ENCODE results near the gene CD3E. TPM values are rescaled to one million over a fixed set of nuclear protein-coding genes. Genes with fewer than 3 reads are reported as not detected.

The CD3E gene
- total RNA-seq, 2 donors from 2014 or later = 4.3 to 5.7 TPM

DNA sequence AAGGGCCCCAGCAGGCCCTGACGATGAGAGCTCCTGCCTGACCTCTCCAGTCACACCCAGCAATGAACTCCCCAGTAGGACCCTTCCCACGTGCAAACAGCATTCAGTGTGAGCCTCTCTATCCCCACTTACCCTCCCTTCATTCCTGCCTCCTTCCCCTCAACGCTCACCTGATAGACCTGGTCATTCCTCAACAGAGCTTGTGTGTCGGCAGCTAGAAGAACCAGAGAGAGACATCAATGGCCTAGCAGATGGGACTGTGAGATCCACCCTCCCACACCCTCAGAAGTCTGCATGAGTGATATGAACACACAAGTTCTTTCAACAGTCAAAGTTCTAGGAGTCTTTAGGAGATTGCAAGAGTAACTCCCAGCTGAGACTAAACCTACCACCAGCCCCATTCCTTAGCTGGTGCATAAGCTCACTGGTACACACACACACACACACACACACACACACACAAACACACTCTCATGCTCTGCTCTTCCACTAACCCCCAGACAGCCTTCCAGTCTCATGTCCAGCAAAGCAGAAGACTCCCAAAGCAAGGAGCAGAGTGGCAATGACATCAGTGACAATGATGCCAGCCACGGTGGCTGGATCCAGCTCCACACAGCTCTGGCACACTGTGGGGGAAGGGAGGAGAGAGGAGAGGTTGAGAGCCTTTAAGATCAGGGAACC lies 34.9 kb downstream of the CD3E start:
- Histone ChIP-seq H3K9ac (ENCODE audit: low read depth in 2 of 2, low read length in 2 of 2) (peak overlapping the region in 1 of 2 donors; percentile 24), H3K27ac (peak overlapping the region; percentile 40), H3K27me3 (no peaks in the 10 kb centered on the region), H3K4me3 (peak overlapping the region; percentile 2), H3K4me1 (no peaks in the 10 kb centered on the region), H3K36me3 (no peaks in the 10 kb centered on the region), H3K9me3 (no peaks in the 10 kb centered on the region)
- TF ChIP-seq, protein P1, sequence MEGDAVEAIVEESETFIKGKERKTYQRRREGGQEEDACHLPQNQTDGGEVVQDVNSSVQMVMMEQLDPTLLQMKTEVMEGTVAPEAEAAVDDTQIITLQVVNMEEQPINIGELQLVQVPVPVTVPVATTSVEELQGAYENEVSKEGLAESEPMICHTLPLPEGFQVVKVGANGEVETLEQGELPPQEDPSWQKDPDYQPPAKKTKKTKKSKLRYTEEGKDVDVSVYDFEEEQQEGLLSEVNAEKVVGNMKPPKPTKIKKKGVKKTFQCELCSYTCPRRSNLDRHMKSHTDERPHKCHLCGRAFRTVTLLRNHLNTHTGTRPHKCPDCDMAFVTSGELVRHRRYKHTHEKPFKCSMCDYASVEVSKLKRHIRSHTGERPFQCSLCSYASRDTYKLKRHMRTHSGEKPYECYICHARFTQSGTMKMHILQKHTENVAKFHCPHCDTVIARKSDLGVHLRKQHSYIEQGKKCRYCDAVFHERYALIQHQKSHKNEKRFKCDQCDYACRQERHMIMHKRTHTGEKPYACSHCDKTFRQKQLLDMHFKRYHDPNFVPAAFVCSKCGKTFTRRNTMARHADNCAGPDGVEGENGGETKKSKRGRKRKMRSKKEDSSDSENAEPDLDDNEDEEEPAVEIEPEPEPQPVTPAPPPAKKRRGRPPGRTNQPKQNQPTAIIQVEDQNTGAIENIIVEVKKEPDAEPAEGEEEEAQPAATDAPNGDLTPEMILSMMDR (IDR thresholded peaks at IDR 0.05) = no peak
- no peak for DNase-seq
- intact Hi-C loops (cut with DNase I) = no loop called here

DNA sequence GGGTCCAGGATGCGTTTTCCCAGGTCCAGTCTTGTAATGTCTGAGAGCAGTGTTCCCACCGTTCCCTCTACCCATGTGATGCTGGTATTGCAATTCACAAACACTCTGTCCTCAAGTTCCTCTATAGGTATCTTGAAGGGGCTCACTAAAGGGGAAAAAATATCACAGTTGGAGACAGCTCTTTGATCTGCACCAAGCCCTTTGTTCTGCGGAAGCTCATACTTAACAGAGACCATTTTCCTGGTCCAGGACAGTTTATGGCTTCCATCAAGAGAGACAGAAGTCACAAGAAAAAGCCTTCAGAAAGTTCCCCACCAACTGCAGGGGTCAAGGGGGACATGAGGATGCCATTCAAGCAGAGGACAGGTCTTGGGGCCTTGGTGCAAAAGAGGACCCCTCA lies 35.9 kb downstream of the CD3E start:
- TF ChIP-seq, protein P1 (IDR thresholded peaks at IDR 0.05) = no peak
- no peaks in the 10 kb centered on the region for H3K27me3 ChIP-seq
- no peak for DNase-seq
- no peaks in the 10 kb centered on the region for H3K4me1 ChIP-seq
- intact Hi-C loops (cut with DNase I) = no loop called here
- H3K36me3 ChIP-seq = no peaks in the 10 kb centered on the region
- H3K9me3 ChIP-seq = no peaks in the 10 kb centered on the region
- H3K4me3 ChIP-seq = peak overlapping the region; percentile 2
- H3K27ac ChIP-seq = no peak overlapping the region
- no peak overlapping the region for H3K9ac ChIP-seq (ENCODE audit: low read depth in 2 of 2, low read length in 2 of 2)

DNA sequence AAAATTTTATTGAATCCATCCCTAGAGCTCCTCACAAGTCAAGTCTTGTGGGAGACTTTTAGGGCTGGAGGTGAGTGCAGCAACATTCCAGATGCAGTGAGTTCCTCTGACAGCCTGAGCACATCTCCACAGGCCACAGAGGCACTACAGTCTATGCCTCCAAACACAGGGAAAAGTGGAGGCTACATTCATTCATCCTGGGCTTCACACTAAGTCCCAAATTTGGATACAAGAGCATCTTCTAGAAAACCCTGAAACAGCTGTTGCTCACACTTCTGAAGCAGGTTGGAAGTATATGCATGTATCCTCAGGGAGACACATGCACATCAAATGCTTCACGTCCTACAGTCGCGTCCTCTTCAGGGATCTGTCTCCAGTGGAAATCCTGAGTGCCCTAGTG lies 36.7 kb downstream of the CD3E start:
- no peak for DNase-seq
- H3K27ac ChIP-seq = no peak overlapping the region
- no peaks in the 10 kb centered on the region for H3K36me3 ChIP-seq
- no peaks in the 10 kb centered on the region for H3K27me3 ChIP-seq
- no peaks in the 10 kb centered on the region for H3K9me3 ChIP-seq
- no peak overlapping the region for H3K9ac ChIP-seq (ENCODE audit: low read depth in 2 of 2, low read length in 2 of 2)
- intact Hi-C loops (cut with DNase I) = no loop called here
- H3K4me3 ChIP-seq = peak overlapping the region; percentile 9
- H3K4me1 ChIP-seq = no peaks in the 10 kb centered on the region
- TF ChIP-seq, protein P1 (IDR thresholded peaks at IDR 0.05) = no peak

DNA sequence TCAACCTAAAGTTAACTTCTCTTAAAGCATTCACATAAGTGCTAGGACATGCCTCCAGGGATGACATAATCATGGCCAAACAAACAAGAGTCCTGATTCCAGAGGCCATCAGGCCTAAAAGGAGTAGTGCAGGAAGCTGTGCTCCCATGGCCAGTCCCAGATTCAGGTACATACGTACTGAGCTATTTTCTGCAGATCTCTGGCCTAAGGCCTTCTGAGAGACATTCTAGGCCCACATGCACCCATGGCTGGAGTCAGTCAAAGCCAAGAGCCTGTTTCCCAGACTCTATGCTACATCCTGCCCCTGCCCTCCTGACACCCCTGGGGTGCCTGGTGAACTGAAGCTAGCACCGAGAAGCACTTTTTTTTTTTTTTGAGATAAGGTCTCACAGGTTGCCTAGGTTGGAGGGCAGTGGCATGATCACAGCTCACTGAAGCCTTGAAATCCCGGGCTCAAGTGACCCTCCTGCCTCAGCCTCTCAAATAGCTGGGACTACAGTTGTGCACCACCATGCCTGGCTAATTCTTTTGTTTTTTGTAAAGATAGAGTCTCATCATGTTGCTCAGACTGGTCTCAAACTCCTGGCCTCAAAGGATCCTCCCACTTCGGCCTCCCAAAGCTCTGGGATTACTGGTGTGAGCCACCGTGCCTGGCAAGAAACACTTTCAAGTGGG lies 37.4 kb downstream of the CD3E start:
- H3K27me3 ChIP-seq = no peaks in the 10 kb centered on the region
- no peak overlapping the region for H3K27ac ChIP-seq
- no peak for DNase-seq
- H3K9ac ChIP-seq (ENCODE audit: low read depth in 2 of 2, low read length in 2 of 2) = peak overlapping the region in 1 of 2 donors; percentile 47
- no peaks in the 10 kb centered on the region for H3K9me3 ChIP-seq
- H3K4me3 ChIP-seq = peak overlapping the region; percentile 9
- H3K4me1 ChIP-seq = no peaks in the 10 kb centered on the region
- H3K36me3 ChIP-seq = no peaks in the 10 kb centered on the region
- intact Hi-C loops (cut with DNase I) = no loop called here
- TF ChIP-seq, protein P1 (IDR thresholded peaks at IDR 0.05) = no peak

DNA sequence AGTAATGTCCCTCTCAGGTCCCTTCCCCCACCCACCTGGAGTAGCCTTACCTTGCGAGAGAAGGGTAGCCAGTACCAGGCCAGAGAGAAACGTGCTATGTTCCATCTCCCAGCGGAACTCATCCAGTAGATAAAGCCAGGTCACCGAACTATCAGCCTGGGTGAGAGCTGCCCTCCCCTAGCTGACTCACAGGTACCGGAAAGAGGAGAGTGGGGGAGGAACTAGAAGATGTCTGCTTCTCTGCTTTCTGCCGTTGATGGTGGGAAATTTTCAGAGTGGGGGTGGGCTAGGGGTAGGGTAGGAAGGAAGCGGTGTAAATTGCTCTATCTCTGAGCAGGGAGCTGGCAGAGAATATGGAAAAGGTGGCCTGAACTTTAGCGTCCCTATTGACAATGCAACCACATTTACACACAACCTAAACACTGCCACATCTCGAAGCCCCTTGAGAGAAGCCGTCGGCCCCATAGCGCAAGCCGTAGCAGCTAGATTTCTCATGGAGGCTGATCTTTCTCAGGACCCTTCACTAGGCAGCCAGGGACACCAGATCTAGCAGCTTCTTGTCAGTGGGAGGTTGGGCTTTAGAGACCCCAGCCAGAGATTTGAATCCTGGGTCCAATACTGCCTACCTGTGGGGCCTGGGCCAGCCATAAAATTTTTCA lies 38.1 kb downstream of the CD3E start, which contains the start of gene CD3D:
Gene CD3D (minus strand): TSS at position 203 of the 659 bp plus-strand sequence. CDS start 98 bp downstream, at position 105.
- no peaks in the 10 kb centered on the region for H3K9me3 ChIP-seq
- H3K27me3 ChIP-seq = no peaks in the 10 kb centered on the region
- TF ChIP-seq, protein P1 (IDR thresholded peaks at IDR 0.05) = no peak
- no peaks in the 10 kb centered on the region for H3K4me1 ChIP-seq
- no peaks in the 10 kb centered on the region for H3K36me3 ChIP-seq
- peak within 1 kb of the TSS; percentile 9 for H3K4me3 ChIP-seq
- intact Hi-C loops (cut with DNase I) = no loop called here
- no peak for DNase-seq
- H3K27ac ChIP-seq = peak within 1 kb of the TSS; percentile 40
- H3K9ac ChIP-seq (ENCODE audit: low read depth in 2 of 2, low read length in 2 of 2) = peak within 1 kb of the TSS in 1 of 2 donors; percentile 47

All from colonic mucosa (tissue), 4 donors.